Fibroblast of mammary gland (primary cell): ENCODE data around the gene OSBPL1A.
A peak's percentile ranks its signal among the peaks of the same experiment; 100 is the strongest.

Experiments
- DNase-seq: peaks from one replicate; pipeline ENCODE4 v3.0.0-alpha.2; 2010; ENCODE audit warnings: low read depth
- H3K4me3 ChIP-seq: 2 replicates; pipeline ENCODE4 v1.5.1; 2011; ENCODE audit warnings: low read depth, mild to moderate bottlenecking, low read length, moderate library complexity; ENCODE audit not compliant: control insufficient read depth
- CTCF ChIP-seq: conservative IDR thresholded peaks from 2 replicates; pipeline ENCODE4 v1.5.1; 2011; ENCODE audit warnings: low read depth, low read length, inconsistent platforms; ENCODE audit not compliant: control insufficient read depth, insufficient read depth

Gene OSBPL1A

GRCh38 chr18:24333084-24333483 lies 64.5 kb downstream of the OSBPL1A start:
- no peak for TF ChIP-seq CTCF
- DNase-seq, result no peak
- no peak overlapping the region for H3K4me3 ChIP-seq

GRCh38 chr18:24326211-24326610 lies 71.4 kb downstream of the OSBPL1A start:
- no peak overlapping the region for H3K4me3 ChIP-seq
- DNase-seq, result no peak
- no peak for TF ChIP-seq CTCF

- peak; percentile 23 for DNase-seq
- H3K4me3 ChIP-seq, result no peak overlapping the region
- no peak for TF ChIP-seq CTCF
Observed at GRCh38 chr18:24322584-24323136, 75.0 kb downstream of the OSBPL1A start.

GRCh38 chr18:24321071-24321470 lies 76.6 kb downstream of the OSBPL1A start:
- H3K4me3 ChIP-seq, result no peak overlapping the region
- DNase-seq, result peak; percentile 5
- no peak for TF ChIP-seq CTCF

- no peak for TF ChIP-seq CTCF
- DNase-seq, result no peak
- no peak overlapping the region for H3K4me3 ChIP-seq
Observed at GRCh38 chr18:24319757-24320156, 77.9 kb downstream of the OSBPL1A start.

GRCh38 chr18:24317370-24317769 lies 80.3 kb downstream of the OSBPL1A start:
- TF ChIP-seq CTCF, result no peak
- H3K4me3 ChIP-seq, result no peak overlapping the region
- DNase-seq, result no peak

- no peak for TF ChIP-seq CTCF
- DNase-seq, result peak; percentile 21
- H3K4me3 ChIP-seq, result no peak overlapping the region
Observed at GRCh38 chr18:24315170-24315569, 82.5 kb downstream of the OSBPL1A start.
